Large intestine (tissue), 3 donors: ENCODE measurements around the gene ERVK3-1. TPM values are rescaled to one million over a fixed set of nuclear protein-coding genes. Genes with fewer than 3 reads are reported as not detected.
A peak's percentile ranks its signal among the peaks of the same experiment; 100 is the strongest.
"Not testable (repeated sequence)": the region's sequence is repeated elsewhere in the genome, so short reads cannot be mapped to it uniquely, and the experiment has no call there.

Experiments used
- DNase-seq, 2 donors: peaks; one replicate each; pipeline versions ENCODE4 v3.0.0 to v3.0.0-alpha.2; 2013
- H3K27ac ChIP-seq: one replicate; pipeline ENCODE4 v1.5.1; 2013; ENCODE audit warnings: low read length
- H3K27me3 ChIP-seq: 2 replicates; pipeline ENCODE4 v1.6.1; 2013; ENCODE audit warnings: low read length; ENCODE audit not compliant: control insufficient read depth, insufficient read depth
- H3K36me3 ChIP-seq: 2 replicates; pipeline ENCODE4 v1.6.1; 2013; ENCODE audit warnings: low read length; ENCODE audit not compliant: control insufficient read depth, insufficient read depth
- H3K4me1 ChIP-seq: one replicate; pipeline ENCODE4 v1.6.1; 2013; ENCODE audit warnings: low read length; ENCODE audit not compliant: control insufficient read depth, insufficient read depth
- H3K4me3 ChIP-seq: one replicate; pipeline ENCODE4 v1.5.1; 2013; ENCODE audit warnings: low read length
- H3K9me3 ChIP-seq: one replicate; pipeline ENCODE4 v1.6.1; 2013; ENCODE audit warnings: mild to moderate bottlenecking, low read depth, low read length, moderate library complexity; ENCODE audit not compliant: control insufficient read depth
- WGBS: methylation state at CpG from one replicate; pipeline ENCODE4 v1.1.5; 2013; ENCODE audit warnings: low lambda C conversion rate; ENCODE audit not compliant: insufficient coverage; 5-methylcytosine and 5-hydroxymethylcytosine counted together
- polyA plus RNA-seq: library from polyadenylated mRNA; unstranded; fragments of 120-200 nt; gene quantifications from one replicate; pipeline ENCODE4 v1.2.1, GENCODE V29; 2013

The ERVK3-1 gene
- polyA plus RNA-seq, 1 donor = 59.3 TPM

DNA sequence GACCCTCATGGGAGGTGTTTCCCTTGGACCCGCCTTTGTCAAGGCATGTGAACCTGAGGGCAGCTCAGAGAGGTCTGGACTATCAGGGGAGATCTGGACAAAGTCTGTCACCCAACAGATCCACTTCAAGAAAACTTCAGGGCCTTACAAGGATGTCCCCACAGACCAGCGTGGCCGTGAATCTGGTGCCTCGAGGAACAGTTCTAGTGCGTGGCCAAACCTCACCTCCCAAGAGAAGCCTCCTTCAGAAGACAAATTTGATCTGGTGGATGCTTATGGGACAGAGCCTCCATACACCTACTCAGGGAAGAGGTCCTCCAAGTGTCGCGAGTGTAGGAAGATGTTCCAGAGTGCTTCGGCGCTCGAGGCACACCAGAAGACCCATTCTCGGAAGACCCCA is 33.2 kb downstream of the ERVK3-1 start:
- Histone ChIP-seq H3K27ac (no peak overlapping the region), H3K9me3 (peaks cover 4% of the 10 kb centered on the region), H3K27me3 (no peaks in the 10 kb centered on the region), H3K36me3 (peaks cover 47% of the 10 kb centered on the region), H3K4me3 (no peak overlapping the region), H3K4me1 (no peaks in the 10 kb centered on the region)
- DNase-seq = no peak
- WGBS = no CpG with 5 or more reads among the region's 11 CpGs

DNA sequence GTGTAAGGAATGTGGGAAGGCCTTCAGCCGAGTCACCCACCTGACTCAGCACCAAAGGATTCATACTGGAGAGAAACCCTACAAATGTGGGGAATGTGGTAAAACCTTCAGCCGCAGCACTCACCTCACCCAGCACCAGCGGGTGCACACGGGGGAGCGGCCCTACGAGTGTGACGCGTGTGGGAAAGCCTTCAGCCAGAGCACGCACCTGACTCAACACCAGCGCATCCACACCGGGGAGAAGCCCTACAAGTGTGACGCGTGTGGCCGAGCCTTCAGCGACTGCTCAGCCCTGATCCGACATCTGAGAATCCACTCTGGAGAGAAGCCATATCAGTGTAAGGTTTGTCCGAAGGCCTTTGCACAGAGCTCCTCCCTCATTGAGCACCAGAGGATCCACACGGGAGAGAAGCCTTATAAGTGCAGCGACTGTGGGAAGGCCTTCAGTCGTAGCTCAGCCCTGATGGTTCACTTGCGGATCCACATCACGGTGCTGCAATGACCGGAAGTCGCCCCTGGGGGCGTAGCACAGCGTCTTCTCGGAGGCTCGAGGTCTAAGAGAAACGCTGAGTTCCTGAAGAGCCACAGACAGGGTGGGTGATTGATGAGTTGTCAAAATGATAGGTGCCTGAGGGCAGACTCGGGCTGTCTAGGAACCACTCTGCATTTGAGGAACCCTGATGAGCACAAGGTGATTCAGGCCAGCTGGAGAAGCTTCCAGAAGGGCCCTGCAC is 33.8 kb downstream of the ERVK3-1 start:
- no peaks in the 10 kb centered on the region for H3K4me1 ChIP-seq
- no peaks in the 10 kb centered on the region for H3K27me3 ChIP-seq
- DNase-seq = no peak
- H3K27ac ChIP-seq = no peak overlapping the region
- WGBS = no CpG with 5 or more reads among the region's 30 CpGs
- H3K9me3 ChIP-seq = peaks cover 4% of the 10 kb centered on the region
- H3K36me3 ChIP-seq = peaks cover 47% of the 10 kb centered on the region
- H3K4me3 ChIP-seq = no peak overlapping the region

DNA sequence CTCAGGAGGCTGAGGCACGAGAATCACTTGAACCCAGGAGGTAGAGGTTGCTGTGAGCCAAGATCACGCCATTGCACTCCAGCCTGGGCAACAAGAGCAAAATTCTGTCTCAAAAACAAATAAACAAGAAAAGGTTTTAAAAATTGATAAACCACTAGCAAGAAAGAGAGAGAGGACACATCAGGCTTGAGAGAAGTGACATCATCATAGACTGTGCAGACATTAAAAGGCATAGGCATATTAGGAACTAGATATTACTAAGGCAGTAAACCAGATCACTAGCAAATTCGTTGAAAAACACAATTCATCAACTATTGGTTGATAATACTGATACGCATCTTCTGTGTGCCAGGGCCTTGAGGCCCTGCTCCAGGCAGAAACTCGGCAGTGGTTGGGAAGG is 40.4 kb downstream of the ERVK3-1 start:
- peaks cover 52% of the 10 kb centered on the region for H3K27me3 ChIP-seq
- no peak overlapping the region for H3K27ac ChIP-seq
- peaks cover 13% of the 10 kb centered on the region for H3K9me3 ChIP-seq
- WGBS = 83% methylated on average over 1 of the region's 5 CpGs
- no peaks in the 10 kb centered on the region for H3K36me3 ChIP-seq
- no peak overlapping the region for H3K4me3 ChIP-seq
- peaks cover 7% of the 10 kb centered on the region for H3K4me1 ChIP-seq
- DNase-seq = no peak

DNA sequence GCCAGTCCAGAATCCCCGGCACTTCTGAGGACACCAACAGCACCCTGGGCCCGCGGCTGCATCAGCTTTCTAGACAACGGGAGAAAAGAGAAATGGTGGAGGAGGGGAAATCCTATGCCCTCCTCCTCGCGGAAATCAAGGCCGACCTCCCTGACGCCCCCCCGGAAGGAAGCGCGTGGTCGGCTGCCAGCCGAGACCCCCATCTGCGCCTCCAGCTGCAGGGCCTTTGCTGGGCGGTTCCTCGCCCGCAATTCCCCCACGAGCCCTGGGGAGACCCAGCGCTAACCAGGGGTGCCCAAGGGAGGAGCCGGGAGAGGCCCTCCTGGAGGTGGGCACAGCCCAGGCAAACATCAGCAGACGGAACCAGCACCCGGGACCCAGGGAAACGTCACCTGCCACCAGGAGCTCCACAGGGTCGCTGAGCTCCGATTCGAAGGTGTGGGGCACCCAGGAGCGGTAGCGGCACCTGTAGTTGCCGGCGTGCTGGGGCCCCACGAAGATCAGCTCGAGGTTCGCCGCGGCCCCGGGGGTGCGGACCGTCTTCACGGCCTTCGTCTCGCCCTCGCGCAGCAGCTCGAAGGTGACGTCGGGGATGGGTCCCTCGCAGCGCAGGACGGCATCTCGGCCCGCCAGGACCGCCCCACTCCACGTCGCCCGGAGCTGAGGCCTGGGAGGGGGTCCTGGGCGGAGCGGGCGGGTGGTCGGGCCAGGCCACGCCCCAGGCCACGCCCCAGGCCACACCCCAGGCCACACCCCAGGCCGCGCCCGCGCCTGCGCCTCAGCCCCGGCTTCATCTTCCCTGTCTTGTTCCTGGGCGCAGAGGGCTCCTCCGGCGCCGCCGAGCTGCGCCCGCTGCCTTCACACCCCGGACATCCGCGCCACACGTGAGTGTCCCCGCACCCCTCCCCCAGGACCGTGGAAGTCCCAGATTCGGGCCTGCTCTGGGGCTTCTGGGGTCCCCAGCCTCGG is 42.1 kb downstream of the ERVK3-1 start:
- no CpG with 5 or more reads among the region's 82 CpGs for WGBS
- peaks cover 21% of the 10 kb centered on the region for H3K9me3 ChIP-seq
- H3K27me3 ChIP-seq = peaks cover 67% of the 10 kb centered on the region
- H3K4me3 ChIP-seq = peak overlapping the region; percentile 31
- H3K36me3 ChIP-seq = no peaks in the 10 kb centered on the region
- no peak overlapping the region for H3K27ac ChIP-seq
- H3K4me1 ChIP-seq = peaks cover 11% of the 10 kb centered on the region
- peak in 1 of 2 donors; percentile 41 for DNase-seq

DNA sequence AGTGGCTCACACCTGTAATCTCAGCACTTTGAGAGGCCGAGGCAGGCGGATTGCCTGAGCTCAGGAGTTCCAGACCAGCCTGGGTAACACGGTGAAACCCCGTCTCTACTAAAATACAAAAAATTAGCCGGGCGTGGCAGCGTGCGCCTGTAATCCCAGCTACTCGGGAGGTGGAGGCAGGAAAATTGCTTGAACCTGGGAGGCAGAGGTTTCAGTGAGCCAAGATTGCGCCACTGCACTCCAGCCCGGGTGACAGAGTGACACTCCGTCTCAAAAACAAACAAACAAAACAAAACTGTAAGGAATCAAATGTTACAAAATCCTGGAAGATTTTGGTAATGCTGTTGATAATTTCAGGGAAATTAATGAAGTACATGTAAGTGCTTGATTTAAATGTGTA is 42.9 kb downstream of the ERVK3-1 start:
- H3K36me3 ChIP-seq, H3K4me3 ChIP-seq, DNase-seq, H3K27ac ChIP-seq: not testable (repeated sequence)
- 58% methylated on average over 2 of the region's 12 CpGs for WGBS
- peaks cover 21% of the 10 kb centered on the region for H3K9me3 ChIP-seq
- peaks cover 11% of the 10 kb centered on the region for H3K4me1 ChIP-seq
- H3K27me3 ChIP-seq = peaks cover 76% of the 10 kb centered on the region

DNA sequence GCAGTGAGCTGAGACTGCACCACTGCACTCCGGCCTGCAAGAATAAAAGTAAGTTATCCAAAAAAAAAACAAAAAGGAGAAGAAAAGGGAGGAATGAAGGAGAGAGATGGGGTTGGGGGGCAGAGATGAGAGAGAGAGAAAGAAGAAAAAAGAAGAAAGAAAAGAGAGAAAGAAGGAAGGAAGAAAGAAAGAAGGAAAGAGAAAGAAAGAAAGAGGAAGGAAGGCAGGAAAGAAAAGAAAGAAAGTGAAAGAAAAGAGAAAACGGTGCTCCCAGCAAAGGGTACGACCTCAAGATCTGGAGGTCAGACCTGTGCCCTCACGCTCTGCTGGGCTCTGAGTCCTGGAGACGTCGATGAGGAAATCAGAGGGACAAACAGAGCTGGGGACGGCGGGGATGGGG is 44.4 kb downstream of the ERVK3-1 start:
- 51% methylated on average over 3 of the region's 8 CpGs for whole genome bisulfite sequencing
- H3K4me3 ChIP-seq = no peak overlapping the region
- H3K36me3 ChIP-seq = no peaks in the 10 kb centered on the region
- peaks cover 89% of the 10 kb centered on the region for H3K27me3 ChIP-seq
- H3K9me3 ChIP-seq = peaks cover 21% of the 10 kb centered on the region
- no peak for DNase-seq
- peaks cover 11% of the 10 kb centered on the region for H3K4me1 ChIP-seq
- no peak overlapping the region for H3K27ac ChIP-seq

DNA sequence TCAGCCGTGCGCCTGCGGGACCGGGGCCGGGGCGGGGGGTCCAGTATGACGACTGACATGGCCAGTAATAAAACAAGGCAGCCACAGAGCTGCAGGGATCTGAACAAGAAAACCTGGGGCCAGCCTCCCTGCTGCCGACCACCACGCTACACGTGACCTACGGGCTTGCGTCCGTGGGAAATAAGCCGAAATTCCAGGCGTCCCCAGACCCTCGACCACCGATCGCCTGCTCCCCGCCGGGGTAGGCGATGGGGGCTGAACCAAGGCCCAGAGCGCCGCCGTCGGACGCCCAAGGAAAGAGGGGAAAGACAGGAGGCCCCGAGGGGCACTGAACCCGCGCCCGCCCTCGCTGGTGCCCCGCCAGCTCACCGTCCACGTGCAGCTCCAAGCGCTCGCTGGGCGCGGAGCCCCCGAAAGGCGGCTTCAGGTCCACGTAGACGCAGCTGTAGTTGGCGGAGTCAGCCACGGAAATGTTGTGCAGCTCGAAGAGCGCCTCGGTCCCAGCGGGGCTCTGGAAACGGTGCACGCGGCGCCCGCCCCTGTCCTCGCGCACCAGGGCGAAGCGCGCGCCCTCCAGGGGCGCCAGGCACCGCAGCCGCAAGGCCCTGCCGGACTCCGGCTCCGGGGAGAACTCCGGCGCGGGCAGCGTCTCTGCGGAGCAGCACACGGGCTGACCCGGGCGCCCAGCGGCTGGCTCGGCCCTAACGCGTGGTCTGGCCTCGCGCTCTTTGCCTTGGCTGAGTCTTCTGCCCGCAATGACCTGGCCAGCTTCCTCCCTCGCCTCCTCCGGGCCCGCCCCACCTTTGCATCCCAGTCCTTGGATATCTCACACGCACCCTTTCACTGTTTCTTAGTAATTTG is 45.1 kb downstream of the ERVK3-1 start:
- Histone ChIP-seq H3K36me3 (no peaks in the 10 kb centered on the region), H3K4me1 (peaks cover 11% of the 10 kb centered on the region), H3K4me3 (no peak overlapping the region), H3K27me3 (peaks cover 91% of the 10 kb centered on the region), H3K27ac (no peak overlapping the region), H3K9me3 (peaks cover 21% of the 10 kb centered on the region)
- WGBS = 10% methylated on average over 4 of the region's 84 CpGs
- peak in 1 of 2 donors; percentile 27 for DNase-seq

DNA sequence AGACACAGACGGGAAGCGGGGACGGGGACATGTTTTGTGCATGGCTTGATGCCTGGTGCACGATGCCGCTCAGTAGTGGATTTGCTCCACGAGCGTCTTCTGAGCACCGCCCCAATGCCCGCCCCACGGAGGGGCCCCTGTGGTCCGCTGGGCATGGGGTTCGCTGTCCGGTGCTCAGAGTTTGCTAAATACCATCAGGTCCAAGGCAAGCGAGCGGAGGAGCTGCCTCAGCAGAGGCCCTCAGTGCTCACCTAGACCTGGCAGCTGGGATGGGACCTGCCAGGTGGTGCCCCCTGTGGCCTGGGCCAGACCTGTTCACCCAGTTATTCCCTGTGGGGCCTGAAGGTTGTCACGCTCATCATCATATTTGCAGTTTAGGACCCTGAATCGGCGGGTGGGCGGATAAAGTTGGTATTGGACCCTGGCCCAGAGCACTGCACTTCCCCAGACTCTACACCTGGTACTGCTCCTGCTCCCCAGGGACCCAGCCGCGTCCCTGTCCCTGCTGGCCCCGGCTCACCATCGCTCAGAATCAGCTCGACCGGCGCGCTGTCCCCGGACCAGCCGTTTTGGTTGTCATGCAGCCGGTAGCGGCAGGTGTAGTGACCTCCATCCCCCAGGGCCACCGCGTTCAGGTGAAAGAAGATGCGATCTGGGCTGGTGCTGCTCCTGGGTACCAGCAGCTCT is 45.8 kb downstream of the ERVK3-1 start:
- no peak overlapping the region for H3K27ac ChIP-seq
- H3K4me1 ChIP-seq = peaks cover 12% of the 10 kb centered on the region
- H3K9me3 ChIP-seq = peaks cover 25% of the 10 kb centered on the region
- H3K4me3 ChIP-seq = no peak overlapping the region
- DNase-seq = no peak
- H3K36me3 ChIP-seq = no peaks in the 10 kb centered on the region
- peaks cover 94% of the 10 kb centered on the region for H3K27me3 ChIP-seq
- WGBS = no CpG with 5 or more reads among the region's 34 CpGs

DNA sequence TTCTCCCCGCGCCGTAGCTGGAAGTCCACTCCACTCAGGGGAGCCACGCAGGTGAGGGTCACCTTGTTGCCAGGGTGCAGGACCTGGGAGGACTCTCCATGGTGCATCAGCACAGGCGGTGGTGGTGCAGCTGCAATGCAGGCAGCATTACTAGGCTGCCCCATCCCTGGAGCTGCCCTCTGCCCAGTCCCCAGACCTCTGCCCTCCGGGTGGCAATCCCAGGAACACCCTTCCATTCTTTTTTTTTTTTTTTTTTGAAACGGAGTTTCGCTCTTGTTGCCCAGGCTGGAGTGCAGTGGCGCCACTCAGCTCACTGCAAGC is 46.3 kb downstream of the ERVK3-1 start:
- DNase-seq = no peak
- Histone ChIP-seq H3K36me3 (no peaks in the 10 kb centered on the region), H3K9me3 (peaks cover 29% of the 10 kb centered on the region), H3K27me3 (peaks cover 94% of the 10 kb centered on the region), H3K4me1 (peaks cover 14% of the 10 kb centered on the region), H3K4me3 (no peak overlapping the region), H3K27ac (no peak overlapping the region)
- no CpG with 5 or more reads among the region's 9 CpGs for WGBS
